H1 (cell line): ENCODE measurements around the gene SHISAL1. TPM values are rescaled to one million over a fixed set of nuclear protein-coding genes. Genes with fewer than 3 reads are reported as not detected.

Experiments used
- CTCF ChIA-PET: fragments of 300-600 bp; sonication (Branson Sonifier 250); formaldehyde crosslinking; loops from one replicate; lab custom pipeline; 2021; ENCODE audit not compliant: partially characterized antibody; lab: Charles Lee
- POLR2A ChIA-PET: fragments of 300-600 bp; sonication (Branson Sonifier 250); formaldehyde crosslinking; loops from one replicate; lab custom pipeline; 2021; ENCODE audit warnings: inconsistent platforms; ENCODE audit not compliant: partially characterized antibody; lab: Charles Lee
- DNase-seq, 2 experiments: peaks; one replicate each; pipeline versions ENCODE4 v3.0.0 to v3.0.0-alpha.2; 2010 to 2022; ENCODE audit warnings: low spot score in 2 of 2, low read depth in 1 of 2, mixed read lengths in 1 of 2
- FAIRE-seq: peaks from 2 replicates; lab custom pipeline; 2011; peaks lifted over from hg19 to GRCh38; lab: Jason Lieb, UNC
- H2AFZ ChIP-seq: 2 replicates; pipeline ENCODE4 v1.8.1; 2012; ENCODE audit warnings: low read length, inconsistent platforms
- H2AK5ac ChIP-seq: 2 replicates; pipeline ENCODE4 v1.6.1; 2013; ENCODE audit warnings: low read depth, low read length
- H2BK120ac ChIP-seq: replicated peaks from 2 replicates; pipeline ENCODE3; 2013; ENCODE audit warnings: low read depth, low read length, inconsistent platforms
- H2BK12ac ChIP-seq: 2 replicates; pipeline ENCODE4 v1.6.1; 2013; ENCODE audit warnings: low read depth, low read length
- H2BK15ac ChIP-seq: 2 replicates; pipeline ENCODE4 v1.6.1; 2013; ENCODE audit warnings: low read length
- H2BK20ac ChIP-seq: 2 replicates; pipeline ENCODE4 v1.6.1; 2013; ENCODE audit warnings: low read length
- H2BK5ac ChIP-seq: 2 replicates; pipeline ENCODE4 v1.6.1; 2013; ENCODE audit warnings: low read depth, low read length
- H3K14ac ChIP-seq: 2 replicates; pipeline ENCODE4 v1.6.1; 2013; ENCODE audit warnings: inconsistent platforms; ENCODE audit not compliant: insufficient read length
- H3K18ac ChIP-seq: 2 replicates; pipeline ENCODE4 v1.6.1; 2013; ENCODE audit warnings: low read length; ENCODE audit errors: extremely low read depth
- H3K23ac ChIP-seq: 2 replicates; pipeline ENCODE4 v1.6.1; 2013; ENCODE audit warnings: inconsistent platforms; ENCODE audit not compliant: insufficient read length
- H3K23me2 ChIP-seq: 2 replicates; pipeline ENCODE4 v1.6.1; 2013; ENCODE audit warnings: low read depth, low read length
- H3K27ac ChIP-seq: 2 replicates; pipeline ENCODE4 v1.6.1; 2011; ENCODE audit warnings: low read depth, low read length, inconsistent platforms
- H3K27me3 ChIP-seq, 4 experiments: replicated peaks in 1 of 4; 1 replicate in 1 of 4; 2 replicates in 3 of 4; pipeline versions ENCODE4 v1.6.1 to v1.8.1; 2011 to 2013; ENCODE audit warnings: low read length in 3 of 4, mild to moderate bottlenecking in 3 of 4, inconsistent platforms in 2 of 4, mixed read lengths in 2 of 4, moderate library complexity in 1 of 4; ENCODE audit not compliant: control insufficient read depth in 3 of 4, insufficient read depth in 3 of 4; ENCODE audit errors: extremely low read depth in 1 of 4
- H3K36me3 ChIP-seq, 4 experiments: 2 replicates each; pipeline versions ENCODE4 v1.6.1 to v1.8.1; 2011 to 2013; ENCODE audit warnings: mild to moderate bottlenecking in 4 of 4, low read length in 3 of 4, moderate library complexity in 2 of 4, control low read depth in 1 of 4, inconsistent platforms in 1 of 4; ENCODE audit not compliant: insufficient read depth in 4 of 4, control insufficient read depth in 2 of 4
- H3K4ac ChIP-seq: replicated peaks from 2 replicates; pipeline ENCODE3; 2013; ENCODE audit warnings: low read length, low read depth, mixed read lengths, inconsistent platforms; ENCODE audit not compliant: insufficient read length
- H3K4me1 ChIP-seq, 4 experiments: replicated peaks in 1 of 4; 1 replicate in 1 of 4; 2 replicates in 3 of 4; pipeline versions ENCODE4 v1.6.1 to v1.8.1; 2011 to 2013; ENCODE audit warnings: low read length in 3 of 4, inconsistent platforms in 2 of 4, mixed read lengths in 1 of 4; ENCODE audit not compliant: insufficient read depth in 4 of 4, control insufficient read depth in 3 of 4
- H3K4me2 ChIP-seq, 2 experiments: 2 replicates each; pipeline versions ENCODE4 v1.6.1 to v1.8.1; 2011 to 2013; ENCODE audit warnings: low read depth in 2 of 2, low read length in 2 of 2, control low read depth in 1 of 2, inconsistent platforms in 1 of 2, mild to moderate bottlenecking in 1 of 2; ENCODE audit not compliant: insufficient read depth in 1 of 2
- H3K4me3 ChIP-seq, 4 experiments: fragments of 200-600, 300-600 bp in 1 of 4; sonication (generic), shearing (Covaris generic), sonication (Bioruptor Twin) in 1 of 4; 2 replicates each; pipeline versions ENCODE4 v1.5.1 to v1.8.1; 2011 to 2016; ENCODE audit warnings: low read length in 4 of 4, low read depth in 3 of 4, control low read depth in 2 of 4, inconsistent platforms in 2 of 4, mild to moderate bottlenecking in 2 of 4, mixed read lengths in 1 of 4, moderate library complexity in 1 of 4; ENCODE audit not compliant: insufficient read depth in 2 of 4; ENCODE audit errors: extremely low read depth in 1 of 4
- H3K56ac ChIP-seq: replicated peaks from 2 replicates; pipeline ENCODE3; 2013; ENCODE audit warnings: low read depth, mild to moderate bottlenecking, mixed read lengths, low read length, inconsistent platforms; ENCODE audit not compliant: insufficient read length
- H3K79me1 ChIP-seq: 2 replicates; pipeline ENCODE4 v1.6.1; 2013; ENCODE audit warnings: low read depth, low read length, control low read depth
- H3K79me2 ChIP-seq, 2 experiments: 2 replicates each; pipeline versions ENCODE4 v1.6.1 to v1.8.1; 2012 to 2013; ENCODE audit warnings: low read length in 2 of 2, mild to moderate bottlenecking in 2 of 2, inconsistent platforms in 1 of 2; ENCODE audit not compliant: insufficient read depth in 2 of 2, control insufficient read depth in 1 of 2
- H3K9ac ChIP-seq, 4 experiments: replicated peaks in 1 of 4; 1 replicate in 1 of 4; 2 replicates in 3 of 4; pipeline versions ENCODE4 v1.6.1 to v1.8.1; 2011 to 2013; ENCODE audit warnings: low read depth in 3 of 4, low read length in 3 of 4, control low read depth in 2 of 4, mild to moderate bottlenecking in 2 of 4, moderate library complexity in 2 of 4, inconsistent platforms in 1 of 4; ENCODE audit errors: extremely low read depth in 1 of 4
- H3K9me3 ChIP-seq, 2 experiments: 2 replicates each; pipeline versions ENCODE4 v1.6.1 to v1.8.1; 2012 to 2013; ENCODE audit warnings: mild to moderate bottlenecking in 2 of 2, moderate library complexity in 2 of 2, control low read depth in 1 of 2, inconsistent platforms in 1 of 2, low read depth in 1 of 2, low read length in 1 of 2, mixed read lengths in 1 of 2; ENCODE audit not compliant: insufficient read depth in 2 of 2
- H4K20me1 ChIP-seq, 2 experiments: replicated peaks in 1 of 2; 2 replicates each; pipeline versions ENCODE3 to v1.8.1; 2011 to 2013; ENCODE audit warnings: inconsistent platforms in 2 of 2, low read length in 2 of 2, mild to moderate bottlenecking in 1 of 2; ENCODE audit not compliant: insufficient read depth in 2 of 2, control insufficient read depth in 1 of 2
- H4K5ac ChIP-seq: 2 replicates; pipeline ENCODE4 v1.6.1; 2013; ENCODE audit warnings: low read length, low read depth, mixed read lengths, inconsistent platforms; ENCODE audit not compliant: insufficient read length
- H4K8ac ChIP-seq: 2 replicates; pipeline ENCODE4 v1.8.0; 2013; ENCODE audit warnings: mild to moderate bottlenecking, moderate library complexity, low read length, inconsistent platforms; ENCODE audit not compliant: insufficient read depth; ENCODE audit errors: extremely low read depth
- H4K91ac ChIP-seq: replicated peaks from 2 replicates; pipeline ENCODE3; 2013; ENCODE audit warnings: low read length, mixed read lengths, inconsistent platforms; ENCODE audit not compliant: insufficient read length
- CTBP2 ChIP-seq: IDR thresholded peaks from 2 replicates; pipeline ENCODE4 v1.7.0; 2011; ENCODE audit warnings: borderline replicate concordance, mild to moderate bottlenecking, moderate library complexity, mixed read lengths, low read length; ENCODE audit not compliant: insufficient read depth, insufficient read length
- RFX5 ChIP-seq: IDR thresholded peaks from 2 replicates; pipeline ENCODE4 v1.6.1; 2011; ENCODE audit warnings: low read depth, low read length, improper control_type of control experiment, borderline replicate concordance
- TCF12 ChIP-seq: IDR thresholded peaks from 2 replicates; pipeline ENCODE4 v1.6.1; 2011; ENCODE audit warnings: low read depth, mild to moderate bottlenecking, low read length
- WGBS, 2 experiments: shearing (Covaris generic) in 1 of 2; methylation state at CpG; one replicate each; pipeline versions ENCODE4 v1.1.6 to v1.1.7; 2013 to 2015; ENCODE audit warnings: low lambda C conversion rate in 2 of 2, mixed read lengths in 2 of 2, inconsistent platforms in 1 of 2, low coverage in 1 of 2, missing lambda C conversion rate in 1 of 2; ENCODE audit not compliant: insufficient replicate concordance in 2 of 2, insufficient coverage in 1 of 2, insufficient read length in 1 of 2; ENCODE audit errors: extremely low coverage in 1 of 2, missing lambda C conversion rate in 1 of 2; 5-methylcytosine and 5-hydroxymethylcytosine counted together
- polyA plus RNA-seq, 7 experiments: library from polyadenylated mRNA; depleted of rRNA in 3 of 7; stranded (reverse) in 5 of 7; unstranded in 2 of 7; fragments of >200 nt in 5 of 7; fragments of 200-250 nt in 2 of 7; gene quantifications; 1 replicate in 5 of 7; 2 replicates in 1 of 7; 4 replicates in 1 of 7; pipeline versions ENCODE4 v1.2.1 to v1.2.3, GENCODE V29; 2011 to 2013; ENCODE audit warnings: missing spikeins in 2 of 7, mixed read lengths in 2 of 7
- total RNA-seq: library from RNA; stranded (reverse); fragmentation: NEBNext Ultra II Directional; extraction: Animal tissue kit (Norgen Biotek cat#: 25700); gene quantifications from 2 replicates; pipeline ENCODE4 v1.2.1, GENCODE V29; 2021

SHISAL1 gene
- total and polyA plus RNA-seq, 2 of the 8 experiments (the other 6 are each of a cell fraction or from before 2014, with no cell fraction given), result 3.7 to 5.8 TPM

- H4K91ac ChIP-seq, result no peak overlapping the region
- no peak overlapping the region for H3K14ac ChIP-seq
- TF ChIP-seq RFX5 (no peak), CTBP2 (no peak), TCF12 (no peak)
- CTCF ChIA-PET, result interaction anchor here (1.1 to 3.4 kb wide), 5 partner anchors 10 to 287 kb away, joined by 3 to 13 read pairs (median 4); no protein-coding TSS in a partner anchor
- no peak overlapping the region for H4K5ac ChIP-seq
- H3K4me1 ChIP-seq, result peaks cover 4 to 30% (median 18%) of the 10 kb centered on the region in 4 experiments; a peak in 6 of 7 replicates
- H2AFZ ChIP-seq, result no peak overlapping the region
- no peak overlapping the region for H2BK5ac ChIP-seq
- no peaks in the 10 kb centered on the region for H3K9me3 ChIP-seq
- no peaks in the 10 kb centered on the region for H3K79me2 ChIP-seq
- H3K4me2 ChIP-seq, result no peak overlapping the region
- POLR2A ChIA-PET, result no interaction called here
- H4K8ac ChIP-seq, result no peak overlapping the region
- 0 out of 2 replicates have a peak overlapping the region, but pooled peaks have one; percentile 92 for H2BK12ac ChIP-seq
- 89% methylated on average over 2 of the region's 2 CpGs; no CpG with 5 or more reads in 1 of the 2 experiments for WGBS, 2 experiments
- FAIRE-seq, result no peak
- H2BK20ac ChIP-seq, result peak overlapping the region; percentile 61; the same call in 1 of the 2 replicates
- H2AK5ac ChIP-seq, result no peak overlapping the region
- H3K36me3 ChIP-seq, result no peaks in the 10 kb centered on the region
- H3K4ac ChIP-seq, result no peak overlapping the region
- peaks cover 0 to under 1% (median 0%) of the 10 kb centered on the region in 4 experiments; a peak in 3 of 7 replicates for H3K27me3 ChIP-seq
- no peak overlapping the region for H3K56ac ChIP-seq
- no peak overlapping the region for H3K23ac ChIP-seq
- H4K20me1 ChIP-seq, result peaks cover 0 to 15% of the 10 kb centered on the region in 2 experiments
- no peak overlapping the region for H3K27ac ChIP-seq
- no peaks in the 10 kb centered on the region; the same call in 1 of the 2 replicates for H3K79me1 ChIP-seq
- peaks cover 22% of the 10 kb centered on the region for H3K23me2 ChIP-seq
- H3K4me3 ChIP-seq, result no peak overlapping the region
- H2BK15ac ChIP-seq, result peak overlapping the region; percentile 98; the same call in 1 of the 2 replicates
- no peak overlapping the region for H3K18ac ChIP-seq
- no peak overlapping the region for H3K9ac ChIP-seq
- no peak overlapping the region for H2BK120ac ChIP-seq
- no peak for DNase-seq
Observed at GRCh38 chr22:44338906-44339305, 26.2 kb upstream of the SHISAL1 start.
